Liver (tissue), 9 donors: ENCODE data around the gene ZFYVE1. TPM values are rescaled to one million over a fixed set of nuclear protein-coding genes. Genes with fewer than 3 reads are reported as not detected.

Source experiments
- DNase-seq: peaks from one replicate; pipeline ENCODE4 v3.0.0-alpha.2; 2017; ENCODE audit warnings: low spot score
- H3K27ac ChIP-seq, 2 donors: one replicate each; pipeline ENCODE4 v1.7.0; 2013; ENCODE audit warnings: inconsistent platforms in 2 of 2, low read length in 2 of 2, control low read depth in 1 of 2, low read depth in 1 of 2, mild to moderate bottlenecking in 1 of 2
- H3K27me3 ChIP-seq, 4 donors: one replicate each; pipeline versions ENCODE4 v1.6.1 to v1.7.0; 2013; ENCODE audit warnings: low read length in 3 of 4, inconsistent platforms in 1 of 4, mild to moderate bottlenecking in 1 of 4, moderate library complexity in 1 of 4; ENCODE audit not compliant: control insufficient read depth in 4 of 4, insufficient read depth in 4 of 4
- H3K36me3 ChIP-seq, 4 donors: one replicate each; pipeline versions ENCODE4 v1.6.1 to v1.7.0; 2013; ENCODE audit warnings: low read length in 3 of 4, mild to moderate bottlenecking in 3 of 4, low read depth in 1 of 4, moderate library complexity in 1 of 4; ENCODE audit not compliant: control insufficient read depth in 4 of 4, insufficient read depth in 3 of 4
- H3K4me1 ChIP-seq, 4 donors: one replicate each; pipeline versions ENCODE4 v1.6.1 to v1.7.0; 2013; ENCODE audit warnings: low read length in 3 of 4, mild to moderate bottlenecking in 3 of 4, moderate library complexity in 1 of 4; ENCODE audit not compliant: control insufficient read depth in 4 of 4, insufficient read depth in 4 of 4
- H3K4me3 ChIP-seq, 3 donors: one replicate each; pipeline versions ENCODE4 v1.6.1 to v1.7.0; 2013; ENCODE audit warnings: low read length in 3 of 3, control low read depth in 1 of 3, low read depth in 1 of 3, mild to moderate bottlenecking in 1 of 3
- H3K9ac ChIP-seq, 2 donors: one replicate each; pipeline ENCODE4 v1.7.0; 2013; ENCODE audit warnings: low read length in 2 of 2, mild to moderate bottlenecking in 2 of 2, moderate library complexity in 2 of 2, control low read depth in 1 of 2, low read depth in 1 of 2
- H3K9me3 ChIP-seq, 4 donors: one replicate each; pipeline versions ENCODE4 v1.6.1 to v1.7.0; 2013; ENCODE audit warnings: low read length in 3 of 4; ENCODE audit not compliant: control insufficient read depth in 4 of 4
- EGR1 ChIP-seq, 2 donors: IDR thresholded peaks; 2 replicates each; pipeline ENCODE4 v1.6.1; 2016 to 2018; ENCODE audit warnings: antibody characterized with exemption in 2 of 2, low read depth in 2 of 2
- FOXA1 ChIP-seq: IDR thresholded peaks from 2 replicates; pipeline ENCODE4 v1.6.1; 2016; ENCODE audit warnings: antibody characterized with exemption
- FOXA2 ChIP-seq: IDR thresholded peaks from 2 replicates; pipeline ENCODE4 v1.6.1; 2016; ENCODE audit warnings: antibody characterized with exemption
- GABPA ChIP-seq, 2 donors: IDR thresholded peaks in 1 of 2; conservative IDR thresholded peaks in 1 of 2; 2 replicates each; pipeline ENCODE4 v1.6.1; 2016; ENCODE audit warnings: antibody characterized with exemption in 2 of 2, mild to moderate bottlenecking in 1 of 2, moderate library complexity in 1 of 2
- HNF4A ChIP-seq, 2 donors: conservative IDR thresholded peaks; 2 replicates each; pipeline ENCODE4 v1.6.1; 2016; ENCODE audit warnings: antibody characterized with exemption in 2 of 2, mild to moderate bottlenecking in 2 of 2
- HNF4G ChIP-seq: IDR thresholded peaks from 2 replicates; pipeline ENCODE4 v1.6.1; 2016; ENCODE audit warnings: antibody characterized with exemption
- JUND ChIP-seq, 2 donors: IDR thresholded peaks; 2 replicates each; pipeline ENCODE4 v1.6.1; 2016; ENCODE audit warnings: antibody characterized with exemption in 2 of 2
- MAX ChIP-seq: IDR thresholded peaks from 2 replicates; pipeline ENCODE4 v1.6.1; 2016; ENCODE audit warnings: antibody characterized with exemption
- NR2F2 ChIP-seq: IDR thresholded peaks from 2 replicates; pipeline ENCODE4 v1.6.1; 2016; ENCODE audit warnings: antibody characterized with exemption
- RAD21 ChIP-seq, 2 donors: IDR thresholded peaks; 2 replicates each; pipeline ENCODE4 v1.6.1; 2016; ENCODE audit warnings: antibody characterized with exemption in 2 of 2, mild to moderate bottlenecking in 2 of 2
- RXRA ChIP-seq, 2 donors: IDR thresholded peaks; 2 replicates each; pipeline ENCODE4 v1.6.1; 2017 to 2018; ENCODE audit warnings: antibody characterized with exemption in 2 of 2, mild to moderate bottlenecking in 1 of 2
- SP1 ChIP-seq: IDR thresholded peaks from 2 replicates; pipeline ENCODE4 v1.6.1; 2018; ENCODE audit warnings: antibody characterized with exemption, mild to moderate bottlenecking
- TAF1 ChIP-seq: conservative IDR thresholded peaks from 2 replicates; pipeline ENCODE4 v1.6.1; 2016; ENCODE audit warnings: antibody characterized with exemption, mild to moderate bottlenecking
- YY1 ChIP-seq: IDR thresholded peaks from 2 replicates; pipeline ENCODE4 v1.6.1; 2016; ENCODE audit warnings: antibody characterized with exemption, mild to moderate bottlenecking
- WGBS: extraction: QIAGEN DNeasy Blood & Tissue Kit; methylation state at CpG from one replicate; pipeline ENCODE4 v1.1.7; 2013; 5-methylcytosine and 5-hydroxymethylcytosine counted together
- polyA plus RNA-seq, 2 donors: library from polyadenylated mRNA; stranded (reverse) in 1 of 2; unstranded in 1 of 2; fragments of 200-250 nt in 1 of 2; fragments of >200 nt in 1 of 2; fragmentation: Nextera tagmentation in 1 of 2; extraction: Ambion mirVana in 1 of 2; gene quantifications; one replicate each; pipeline versions ENCODE4 v1.2.1 to v1.2.3, GENCODE V29; 2013 to 2015
- total RNA-seq, 2 donors: library from RNA; depleted of rRNA; stranded (reverse); fragments of >200 nt; gene quantifications; one replicate each; pipeline ENCODE4 v1.2.3, GENCODE V29; 2014
- TF ChIP-seq, protein P1 (sequence below): fragments of 150-350 bp; IDR thresholded peaks from 2 replicates; pipeline ENCODE4 v1.5.1; 2017; ENCODE audit warnings: improper control_type of control experiment, low read depth, low read length; ENCODE audit not compliant: missing input control
- TF ChIP-seq, protein P2 (sequence below): IDR thresholded peaks from 2 replicates; pipeline ENCODE4 v1.6.1; 2016; ENCODE audit warnings: antibody characterized with exemption, mild to moderate bottlenecking
- TF ChIP-seq, protein P3 (sequence below): IDR thresholded peaks from 2 replicates; pipeline ENCODE4 v1.6.1; 2016; ENCODE audit warnings: antibody characterized with exemption
- TF ChIP-seq, protein P4 (sequence below): IDR thresholded peaks from 2 replicates; pipeline ENCODE4 v1.6.1; 2016; ENCODE audit warnings: antibody characterized with exemption
- donor health status: healthy.
- donor health status: healthy.
- donor health status: healthy.
- donor health status: healthy.
- donor health status: healthy.

The ZFYVE1 gene
- total and polyA plus RNA-seq, 4 donors = 5.8 to 13.5 (median 7.9) TPM

- TF ChIP-seq, protein P1, sequence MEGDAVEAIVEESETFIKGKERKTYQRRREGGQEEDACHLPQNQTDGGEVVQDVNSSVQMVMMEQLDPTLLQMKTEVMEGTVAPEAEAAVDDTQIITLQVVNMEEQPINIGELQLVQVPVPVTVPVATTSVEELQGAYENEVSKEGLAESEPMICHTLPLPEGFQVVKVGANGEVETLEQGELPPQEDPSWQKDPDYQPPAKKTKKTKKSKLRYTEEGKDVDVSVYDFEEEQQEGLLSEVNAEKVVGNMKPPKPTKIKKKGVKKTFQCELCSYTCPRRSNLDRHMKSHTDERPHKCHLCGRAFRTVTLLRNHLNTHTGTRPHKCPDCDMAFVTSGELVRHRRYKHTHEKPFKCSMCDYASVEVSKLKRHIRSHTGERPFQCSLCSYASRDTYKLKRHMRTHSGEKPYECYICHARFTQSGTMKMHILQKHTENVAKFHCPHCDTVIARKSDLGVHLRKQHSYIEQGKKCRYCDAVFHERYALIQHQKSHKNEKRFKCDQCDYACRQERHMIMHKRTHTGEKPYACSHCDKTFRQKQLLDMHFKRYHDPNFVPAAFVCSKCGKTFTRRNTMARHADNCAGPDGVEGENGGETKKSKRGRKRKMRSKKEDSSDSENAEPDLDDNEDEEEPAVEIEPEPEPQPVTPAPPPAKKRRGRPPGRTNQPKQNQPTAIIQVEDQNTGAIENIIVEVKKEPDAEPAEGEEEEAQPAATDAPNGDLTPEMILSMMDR = no peak
- TF ChIP-seq MAX (no peak), RAD21 (IDR thresholded peaks at IDR 0.05) (no peak)
Measured at GRCh38 chr14:73055251-73055650, 28.3 kb upstream of the ZFYVE1 start (continued).

DNA sequence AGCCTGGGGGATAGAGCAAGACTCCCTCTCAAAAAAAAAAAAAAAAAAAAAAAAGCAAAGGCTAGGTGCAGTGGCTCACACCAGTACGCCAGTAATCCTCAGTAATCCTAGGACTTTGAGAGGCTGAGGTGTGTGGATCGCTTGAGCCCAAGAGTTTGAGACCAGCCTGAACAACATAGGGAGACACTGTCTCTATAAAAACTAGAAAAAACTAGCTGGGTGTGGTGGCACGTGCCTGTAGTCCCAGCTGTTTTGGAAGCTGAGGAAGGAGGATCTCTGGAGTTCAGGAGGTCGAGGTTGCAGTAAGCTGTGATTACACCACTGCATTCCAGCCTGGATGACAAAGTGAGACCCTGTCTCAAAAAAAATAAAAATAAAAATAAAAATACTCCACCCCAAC, 22.5 kb upstream of the ZFYVE1 start:
- WGBS = 75% methylated on average over 4 of the region's 4 CpGs
- no peak overlapping the region for H3K9ac ChIP-seq
- H3K4me3 ChIP-seq = no peak overlapping the region
- no peak overlapping the region for H3K27ac ChIP-seq
- DNase-seq = no peak
- no peaks in the 10 kb centered on the region for H3K36me3 ChIP-seq
- TF ChIP-seq TAF1 (no peak), RXRA (IDR thresholded peaks at IDR 0.05) (no peak), HNF4G (no peak), JUND (IDR thresholded peaks at IDR 0.05) (no peak), GABPA (IDR thresholded peaks at IDR 0.05 in 1 of 2, conservative IDR thresholded peaks at IDR 0.05 in 1 of 2) (no peak)
- H3K4me1 ChIP-seq = no peaks in the 10 kb centered on the region
- no peaks in the 10 kb centered on the region for H3K9me3 ChIP-seq
- H3K27me3 ChIP-seq = no peaks in the 10 kb centered on the region

DNA sequence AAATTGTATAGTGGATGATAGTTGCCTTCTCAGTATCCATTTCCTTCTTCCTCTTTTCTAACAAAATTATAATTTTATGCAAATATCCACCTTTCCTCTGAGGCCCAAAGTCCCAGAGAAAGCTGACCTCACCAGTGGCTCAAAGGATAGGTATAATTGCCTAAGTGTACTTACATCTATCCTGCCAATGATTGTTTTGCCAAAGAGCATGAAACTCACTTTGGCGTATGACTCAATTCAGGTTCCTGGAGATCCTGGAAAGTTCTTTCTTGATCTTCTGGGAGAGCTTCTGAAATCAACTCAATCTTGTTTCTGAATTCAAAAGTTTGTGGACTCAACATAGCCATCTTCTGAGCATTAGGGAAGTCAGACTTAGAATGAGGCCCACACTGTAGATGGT, 20.9 kb upstream of the ZFYVE1 start:
- H3K36me3 ChIP-seq = no peaks in the 10 kb centered on the region
- 98% methylated on average over 1 of the region's 1 CpG for WGBS
- TF ChIP-seq, protein P2, sequence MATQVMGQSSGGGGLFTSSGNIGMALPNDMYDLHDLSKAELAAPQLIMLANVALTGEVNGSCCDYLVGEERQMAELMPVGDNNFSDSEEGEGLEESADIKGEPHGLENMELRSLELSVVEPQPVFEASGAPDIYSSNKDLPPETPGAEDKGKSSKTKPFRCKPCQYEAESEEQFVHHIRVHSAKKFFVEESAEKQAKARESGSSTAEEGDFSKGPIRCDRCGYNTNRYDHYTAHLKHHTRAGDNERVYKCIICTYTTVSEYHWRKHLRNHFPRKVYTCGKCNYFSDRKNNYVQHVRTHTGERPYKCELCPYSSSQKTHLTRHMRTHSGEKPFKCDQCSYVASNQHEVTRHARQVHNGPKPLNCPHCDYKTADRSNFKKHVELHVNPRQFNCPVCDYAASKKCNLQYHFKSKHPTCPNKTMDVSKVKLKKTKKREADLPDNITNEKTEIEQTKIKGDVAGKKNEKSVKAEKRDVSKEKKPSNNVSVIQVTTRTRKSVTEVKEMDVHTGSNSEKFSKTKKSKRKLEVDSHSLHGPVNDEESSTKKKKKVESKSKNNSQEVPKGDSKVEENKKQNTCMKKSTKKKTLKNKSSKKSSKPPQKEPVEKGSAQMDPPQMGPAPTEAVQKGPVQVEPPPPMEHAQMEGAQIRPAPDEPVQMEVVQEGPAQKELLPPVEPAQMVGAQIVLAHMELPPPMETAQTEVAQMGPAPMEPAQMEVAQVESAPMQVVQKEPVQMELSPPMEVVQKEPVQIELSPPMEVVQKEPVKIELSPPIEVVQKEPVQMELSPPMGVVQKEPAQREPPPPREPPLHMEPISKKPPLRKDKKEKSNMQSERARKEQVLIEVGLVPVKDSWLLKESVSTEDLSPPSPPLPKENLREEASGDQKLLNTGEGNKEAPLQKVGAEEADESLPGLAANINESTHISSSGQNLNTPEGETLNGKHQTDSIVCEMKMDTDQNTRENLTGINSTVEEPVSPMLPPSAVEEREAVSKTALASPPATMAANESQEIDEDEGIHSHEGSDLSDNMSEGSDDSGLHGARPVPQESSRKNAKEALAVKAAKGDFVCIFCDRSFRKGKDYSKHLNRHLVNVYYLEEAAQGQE = no peak
- TF ChIP-seq MAX = no peak
- no peak for TF ChIP-seq HNF4G
- TF ChIP-seq FOXA2 = no peak
- TF ChIP-seq, protein P1 = no peak
- no peak for TF ChIP-seq NR2F2
- no peak for TF ChIP-seq EGR1 (IDR thresholded peaks at IDR 0.05; ENCODE audit: low read depth in 2 of 2)
- TF ChIP-seq SP1 = no peak
- TF ChIP-seq, protein P3, sequence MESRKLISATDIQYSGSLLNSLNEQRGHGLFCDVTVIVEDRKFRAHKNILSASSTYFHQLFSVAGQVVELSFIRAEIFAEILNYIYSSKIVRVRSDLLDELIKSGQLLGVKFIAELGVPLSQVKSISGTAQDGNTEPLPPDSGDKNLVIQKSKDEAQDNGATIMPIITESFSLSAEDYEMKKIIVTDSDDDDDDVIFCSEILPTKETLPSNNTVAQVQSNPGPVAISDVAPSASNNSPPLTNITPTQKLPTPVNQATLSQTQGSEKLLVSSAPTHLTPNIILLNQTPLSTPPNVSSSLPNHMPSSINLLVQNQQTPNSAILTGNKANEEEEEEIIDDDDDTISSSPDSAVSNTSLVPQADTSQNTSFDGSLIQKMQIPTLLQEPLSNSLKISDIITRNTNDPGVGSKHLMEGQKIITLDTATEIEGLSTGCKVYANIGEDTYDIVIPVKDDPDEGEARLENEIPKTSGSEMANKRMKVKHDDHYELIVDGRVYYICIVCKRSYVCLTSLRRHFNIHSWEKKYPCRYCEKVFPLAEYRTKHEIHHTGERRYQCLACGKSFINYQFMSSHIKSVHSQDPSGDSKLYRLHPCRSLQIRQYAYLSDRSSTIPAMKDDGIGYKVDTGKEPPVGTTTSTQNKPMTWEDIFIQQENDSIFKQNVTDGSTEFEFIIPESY = no peak
- TF ChIP-seq JUND (IDR thresholded peaks at IDR 0.05) = no peak
- TF ChIP-seq RAD21 (IDR thresholded peaks at IDR 0.05) = no peak
- TF ChIP-seq HNF4A (conservative IDR thresholded peaks at IDR 0.05) = no peak
- no peak for TF ChIP-seq YY1
- TF ChIP-seq RXRA (IDR thresholded peaks at IDR 0.05) = no peak
- no peak for TF ChIP-seq FOXA1
- no peak for TF ChIP-seq GABPA (IDR thresholded peaks at IDR 0.05 in 1 of 2, conservative IDR thresholded peaks at IDR 0.05 in 1 of 2)
- no peak for TF ChIP-seq TAF1
- TF ChIP-seq, protein P4, sequence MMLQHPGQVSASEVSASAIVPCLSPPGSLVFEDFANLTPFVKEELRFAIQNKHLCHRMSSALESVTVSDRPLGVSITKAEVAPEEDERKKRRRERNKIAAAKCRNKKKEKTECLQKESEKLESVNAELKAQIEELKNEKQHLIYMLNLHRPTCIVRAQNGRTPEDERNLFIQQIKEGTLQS = no peak
- H3K27ac ChIP-seq = no peak overlapping the region
- H3K9ac ChIP-seq = no peak overlapping the region
- no peak for DNase-seq
- H3K9me3 ChIP-seq = no peaks in the 10 kb centered on the region
- H3K4me1 ChIP-seq = no peaks in the 10 kb centered on the region
- no peak overlapping the region for H3K4me3 ChIP-seq
- H3K27me3 ChIP-seq = no peaks in the 10 kb centered on the region
